ENCODE results near the gene PARD6G.
"Not testable (repeated sequence)": the region's sequence is repeated elsewhere in the genome, so short reads cannot be mapped to it uniquely, and the experiment has no call there.

Gene PARD6G

GRCh38 chr18:80231151-80231550 lies 16.2 kb downstream of the PARD6G start:
- H3K9me3 ChIP-seq (ENCODE audit: control insufficient read depth in 1 of 2, low read length in 2 of 2) = no peaks in the 10 kb centered on the region
- no peak overlapping the region for H3K27ac ChIP-seq (ENCODE audit: low read depth, low read length)
- no peaks in the 10 kb centered on the region for H3K4me1 ChIP-seq (ENCODE audit: control insufficient read depth in 1 of 2, insufficient read depth in 2 of 2, low read length in 2 of 2)
- no peak overlapping the region for H3K4me3 ChIP-seq (ENCODE audit: low read depth in 1 of 2, low read length in 2 of 2)
- no peak overlapping the region for H3K9ac ChIP-seq (ENCODE audit: low read depth in 1 of 2, low read length in 2 of 2)
- H3K36me3 ChIP-seq (ENCODE audit: control insufficient read depth in 1 of 2, insufficient read depth in 2 of 2, low read length in 2 of 2) = no peaks in the 10 kb centered on the region
- no peaks in the 10 kb centered on the region for H3K27me3 ChIP-seq (ENCODE audit: control insufficient read depth in 1 of 2, insufficient read depth in 2 of 2, low read length in 2 of 2)

GRCh38 chr18:80229766-80230745 lies 17.3 kb downstream of the PARD6G start:
- no peaks in the 10 kb centered on the region for H3K4me1 ChIP-seq (ENCODE audit: control insufficient read depth in 1 of 2, insufficient read depth in 2 of 2, low read length in 2 of 2)
- H3K9me3 ChIP-seq (ENCODE audit: control insufficient read depth in 1 of 2, low read length in 2 of 2) = no peaks in the 10 kb centered on the region
- no peak overlapping the region for H3K4me3 ChIP-seq (ENCODE audit: low read depth in 1 of 2, low read length in 2 of 2)
- H3K9ac ChIP-seq (ENCODE audit: low read depth in 1 of 2, low read length in 2 of 2) = no peak overlapping the region
- H3K27ac ChIP-seq (ENCODE audit: low read depth, low read length) = no peak overlapping the region
- H3K27me3 ChIP-seq (ENCODE audit: control insufficient read depth in 1 of 2, insufficient read depth in 2 of 2, low read length in 2 of 2) = no peaks in the 10 kb centered on the region
- no peaks in the 10 kb centered on the region for H3K36me3 ChIP-seq (ENCODE audit: control insufficient read depth in 1 of 2, insufficient read depth in 2 of 2, low read length in 2 of 2)

GRCh38 chr18:80229363-80229762 lies 18.0 kb downstream of the PARD6G start:
- no peaks in the 10 kb centered on the region for H3K36me3 ChIP-seq (ENCODE audit: control insufficient read depth in 1 of 2, insufficient read depth in 2 of 2, low read length in 2 of 2)
- H3K9ac ChIP-seq (ENCODE audit: low read depth in 1 of 2, low read length in 2 of 2) = no peak overlapping the region
- H3K4me3 ChIP-seq (ENCODE audit: low read depth in 1 of 2, low read length in 2 of 2) = no peak overlapping the region
- H3K27me3 ChIP-seq (ENCODE audit: control insufficient read depth in 1 of 2, insufficient read depth in 2 of 2, low read length in 2 of 2) = no peaks in the 10 kb centered on the region
- no peak overlapping the region for H3K27ac ChIP-seq (ENCODE audit: low read depth, low read length)
- no peaks in the 10 kb centered on the region for H3K9me3 ChIP-seq (ENCODE audit: control insufficient read depth in 1 of 2, low read length in 2 of 2)
- no peaks in the 10 kb centered on the region for H3K4me1 ChIP-seq (ENCODE audit: control insufficient read depth in 1 of 2, insufficient read depth in 2 of 2, low read length in 2 of 2)

GRCh38 chr18:80228051-80228848 lies 19.1 kb downstream of the PARD6G start:
- no peak overlapping the region for H3K4me3 ChIP-seq (ENCODE audit: low read depth in 1 of 2, low read length in 2 of 2)
- H3K27ac ChIP-seq (ENCODE audit: low read depth, low read length) = no peak overlapping the region
- H3K9me3 ChIP-seq (ENCODE audit: control insufficient read depth in 1 of 2, low read length in 2 of 2) = no peaks in the 10 kb centered on the region
- H3K4me1 ChIP-seq (ENCODE audit: control insufficient read depth in 1 of 2, insufficient read depth in 2 of 2, low read length in 2 of 2) = no peaks in the 10 kb centered on the region
- no peaks in the 10 kb centered on the region for H3K27me3 ChIP-seq (ENCODE audit: control insufficient read depth in 1 of 2, insufficient read depth in 2 of 2, low read length in 2 of 2)
- H3K9ac ChIP-seq (ENCODE audit: low read depth in 1 of 2, low read length in 2 of 2) = no peak overlapping the region
- H3K36me3 ChIP-seq (ENCODE audit: control insufficient read depth in 1 of 2, insufficient read depth in 2 of 2, low read length in 2 of 2) = no peaks in the 10 kb centered on the region

DNA sequence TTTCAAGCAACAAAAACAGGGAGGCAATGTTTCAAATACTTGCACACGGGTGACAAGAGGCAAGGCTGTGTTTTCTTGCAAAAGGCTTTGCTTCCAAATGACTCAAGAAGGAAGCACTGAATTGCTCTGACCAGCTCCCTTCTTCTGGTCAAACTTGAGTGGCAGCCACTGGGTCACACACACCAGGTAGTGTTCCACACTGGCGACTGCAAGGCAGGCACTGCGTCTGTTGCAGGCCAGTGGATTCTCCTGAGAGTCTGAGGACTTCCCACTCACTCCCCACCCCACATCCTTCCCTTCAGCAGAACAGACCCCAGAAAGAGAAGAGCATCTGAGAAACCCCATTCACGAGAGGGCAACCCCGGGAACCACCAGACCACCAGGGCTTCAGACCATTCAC lies 19.8 kb downstream of the PARD6G start:
- Histone ChIP-seq H3K4me1 (ENCODE audit: control insufficient read depth in 1 of 2, insufficient read depth in 2 of 2, low read length in 2 of 2) (no peaks in the 10 kb centered on the region), H3K9me3 (ENCODE audit: control insufficient read depth in 1 of 2, low read length in 2 of 2) (no peaks in the 10 kb centered on the region), H3K27me3 (ENCODE audit: control insufficient read depth in 1 of 2, insufficient read depth in 2 of 2, low read length in 2 of 2) (no peaks in the 10 kb centered on the region), H3K4me3 (ENCODE audit: low read depth in 1 of 2, low read length in 2 of 2) (no peak overlapping the region), H3K27ac (ENCODE audit: low read depth, low read length) (no peak overlapping the region), H3K36me3 (ENCODE audit: control insufficient read depth in 1 of 2, insufficient read depth in 2 of 2, low read length in 2 of 2) (no peaks in the 10 kb centered on the region), H3K9ac (ENCODE audit: low read depth in 1 of 2, low read length in 2 of 2) (no peak overlapping the region)

DNA sequence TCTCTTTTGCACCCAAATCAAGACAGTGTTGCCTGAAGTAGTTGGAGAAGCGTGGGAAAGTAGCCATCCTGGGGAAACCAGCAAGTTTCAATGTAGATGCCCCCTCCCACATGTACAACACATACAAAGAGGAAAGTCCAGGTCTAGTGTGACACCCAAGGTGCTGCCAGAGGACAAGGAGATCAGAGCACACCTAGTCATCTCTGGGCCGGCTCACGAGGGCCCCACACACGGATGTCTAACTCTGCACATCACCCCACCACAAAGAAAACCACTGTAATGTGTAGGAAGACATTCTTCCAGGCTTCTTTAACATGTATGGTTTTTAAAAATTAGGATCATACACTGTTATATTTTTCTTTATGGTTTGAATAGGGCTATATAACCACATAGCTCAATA lies 21.6 kb downstream of the PARD6G start:
- H3K4me3 ChIP-seq (ENCODE audit: low read depth in 1 of 2, low read length in 2 of 2) = no peak overlapping the region
- no peaks in the 10 kb centered on the region for H3K36me3 ChIP-seq (ENCODE audit: control insufficient read depth in 1 of 2, insufficient read depth in 2 of 2, low read length in 2 of 2)
- no peak overlapping the region for H3K27ac ChIP-seq (ENCODE audit: low read depth, low read length)
- no peaks in the 10 kb centered on the region for H3K27me3 ChIP-seq (ENCODE audit: control insufficient read depth in 1 of 2, insufficient read depth in 2 of 2, low read length in 2 of 2)
- H3K9ac ChIP-seq (ENCODE audit: low read depth in 1 of 2, low read length in 2 of 2) = no peak overlapping the region
- no peaks in the 10 kb centered on the region for H3K4me1 ChIP-seq (ENCODE audit: control insufficient read depth in 1 of 2, insufficient read depth in 2 of 2, low read length in 2 of 2)
- no peaks in the 10 kb centered on the region for H3K9me3 ChIP-seq (ENCODE audit: control insufficient read depth in 1 of 2, low read length in 2 of 2)

- H3K36me3 ChIP-seq (ENCODE audit: control insufficient read depth in 1 of 2, insufficient read depth in 2 of 2, low read length in 2 of 2) = no peaks in the 10 kb centered on the region
- H3K27me3 ChIP-seq (ENCODE audit: control insufficient read depth in 1 of 2, insufficient read depth in 2 of 2, low read length in 2 of 2) = no peaks in the 10 kb centered on the region
- no peak overlapping the region for H3K4me3 ChIP-seq (ENCODE audit: low read depth in 1 of 2, low read length in 2 of 2)
- H3K4me1 ChIP-seq (ENCODE audit: control insufficient read depth in 1 of 2, insufficient read depth in 2 of 2, low read length in 2 of 2) = no peaks in the 10 kb centered on the region
- H3K27ac ChIP-seq (ENCODE audit: low read depth, low read length) = no peak overlapping the region
- H3K9ac ChIP-seq (ENCODE audit: low read depth in 1 of 2, low read length in 2 of 2) = no peak overlapping the region
- H3K9me3 ChIP-seq (ENCODE audit: control insufficient read depth in 1 of 2, low read length in 2 of 2) = no peaks in the 10 kb centered on the region
Measured at GRCh38 chr18:80223581-80224148, 23.6 kb downstream of the PARD6G start.

- H3K27ac ChIP-seq (ENCODE audit: low read depth, low read length); H3K27me3 ChIP-seq (ENCODE audit: control insufficient read depth in 1 of 2, insufficient read depth in 2 of 2, low read length in 2 of 2): not testable (repeated sequence)
Measured at GRCh38 chr18:80219488-80219887, 27.8 kb downstream of the PARD6G start.

DNA sequence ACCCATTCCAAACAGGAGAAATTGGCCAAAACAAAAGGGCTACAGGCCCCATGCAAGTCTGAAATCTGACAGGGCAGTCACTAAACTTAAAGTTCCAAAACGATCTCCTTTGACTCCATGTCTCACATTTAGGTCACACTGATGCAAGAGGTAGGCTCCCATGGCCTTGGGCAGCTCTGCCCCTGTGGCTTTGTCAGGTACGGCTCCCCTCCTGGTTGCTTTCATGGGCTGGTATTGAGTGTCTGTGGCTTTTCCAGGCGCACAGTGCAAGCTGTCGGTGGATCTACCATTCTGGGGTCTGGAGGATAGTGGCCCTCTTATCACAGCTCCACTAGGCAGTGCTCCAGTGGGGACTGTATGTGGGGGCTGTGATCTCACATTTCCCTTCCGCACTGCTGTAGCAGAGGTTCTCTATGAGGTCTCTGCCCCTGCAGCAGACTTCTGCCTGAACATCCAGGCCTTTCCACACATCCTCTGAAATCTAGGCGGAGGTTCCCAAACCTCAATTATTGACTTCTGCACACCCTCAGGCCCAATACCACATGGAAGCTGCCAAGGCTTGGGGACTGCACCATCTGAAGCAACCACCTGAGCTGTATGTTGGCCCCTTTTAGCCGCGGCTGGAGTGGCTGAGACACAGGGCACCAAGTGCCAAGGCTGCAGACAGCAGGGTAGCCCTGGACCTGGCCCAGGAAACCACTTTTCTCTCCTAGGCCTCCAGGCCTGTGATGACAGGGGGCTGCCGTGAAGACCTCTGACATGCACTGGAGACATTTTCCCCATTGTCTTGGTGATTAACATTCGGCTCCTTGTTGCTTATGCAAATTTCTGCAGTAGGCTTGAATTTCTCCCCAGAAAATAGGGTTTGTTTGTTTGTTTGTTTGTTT lies 28.7 kb downstream of the PARD6G start:
- Histone ChIP-seq H3K4me1 (ENCODE audit: control insufficient read depth in 1 of 2, insufficient read depth in 2 of 2, low read length in 2 of 2) (no peaks in the 10 kb centered on the region), H3K27me3 (ENCODE audit: control insufficient read depth in 1 of 2, insufficient read depth in 2 of 2, low read length in 2 of 2) (no peaks in the 10 kb centered on the region), H3K27ac (ENCODE audit: low read depth, low read length) (no peak overlapping the region), H3K4me3 (ENCODE audit: low read depth in 1 of 2, low read length in 2 of 2) (no peak overlapping the region), H3K9me3 (ENCODE audit: control insufficient read depth in 1 of 2, low read length in 2 of 2) (no peaks in the 10 kb centered on the region), H3K36me3 (ENCODE audit: control insufficient read depth in 1 of 2, insufficient read depth in 2 of 2, low read length in 2 of 2) (no peaks in the 10 kb centered on the region), H3K9ac (ENCODE audit: low read depth in 1 of 2, low read length in 2 of 2) (no peak overlapping the region)

More at GRCh38 chr18:80219488-80219887, 27.8 kb downstream of the PARD6G start:
- H3K4me3 ChIP-seq (ENCODE audit: low read depth in 1 of 2, low read length in 2 of 2); H3K9ac ChIP-seq (ENCODE audit: low read depth in 1 of 2, low read length in 2 of 2); H3K36me3 ChIP-seq (ENCODE audit: control insufficient read depth in 1 of 2, insufficient read depth in 2 of 2, low read length in 2 of 2); H3K9me3 ChIP-seq (ENCODE audit: control insufficient read depth in 1 of 2, low read length in 2 of 2); H3K4me1 ChIP-seq (ENCODE audit: control insufficient read depth in 1 of 2, insufficient read depth in 2 of 2, low read length in 2 of 2): not testable (repeated sequence)
